ENCODE results near the gene ACTL10. TPM values are rescaled to one million over a fixed set of nuclear protein-coding genes. Genes with fewer than 3 reads are reported as not detected.
A peak's percentile ranks its signal among the peaks of the same experiment; 100 is the strongest.

ACTL10 gene
- total and polyA plus RNA-seq, 2 of the 13 experiments (the other 11 are each of a cell fraction or from before 2014, with no cell fraction given): not detected

- TF ChIP-seq NFE2 (CRISPR knock-in tag; IDR thresholded peaks at IDR 0.05): no peak
- TF ChIP-seq, protein P1, sequence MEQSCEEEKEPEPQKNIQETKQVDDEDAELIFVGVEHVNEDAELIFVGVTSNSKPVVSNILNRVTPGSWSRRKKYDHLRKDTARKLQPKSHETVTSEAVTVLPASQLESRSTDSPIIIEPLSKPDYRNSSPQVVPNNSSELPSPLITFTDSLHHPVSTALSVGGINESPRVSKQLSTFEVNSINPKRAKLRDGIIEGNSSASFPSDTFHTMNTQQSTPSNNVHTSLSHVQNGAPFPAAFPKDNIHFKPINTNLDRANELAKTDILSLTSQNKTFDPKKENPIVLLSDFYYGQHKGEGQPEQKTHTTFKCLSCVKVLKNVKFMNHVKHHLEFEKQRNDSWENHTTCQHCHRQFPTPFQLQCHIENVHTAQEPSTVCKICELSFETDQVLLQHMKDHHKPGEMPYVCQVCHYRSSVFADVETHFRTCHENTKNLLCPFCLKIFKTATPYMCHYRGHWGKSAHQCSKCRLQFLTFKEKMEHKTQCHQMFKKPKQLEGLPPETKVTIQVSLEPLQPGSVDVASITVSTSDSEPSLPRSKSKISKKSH (CRISPR knock-in tag; IDR thresholded peaks at IDR 0.05; ENCODE audit: borderline replicate concordance): no peak
- TF ChIP-seq ZNF225 (CRISPR knock-in tag; IDR thresholded peaks at IDR 0.05): no peak
- 0 out of 2 replicates have a peak, but pooled peaks have one; percentile 41 for TF ChIP-seq BRF2 (CRISPR knock-in tag; IDR thresholded peaks at IDR 0.05)
- no peak for TF ChIP-seq ZBTB1 (CRISPR knock-in tag; IDR thresholded peaks at IDR 0.05; ENCODE audit: borderline replicate concordance)
- no peak for TF ChIP-seq ZBTB3 (CRISPR knock-in tag; IDR thresholded peaks at IDR 0.05; ENCODE audit: borderline replicate concordance, low read depth)
- TF ChIP-seq ZKSCAN8 (CRISPR knock-in tag; IDR thresholded peaks at IDR 0.05; ENCODE audit: borderline replicate concordance): no peak
- TF ChIP-seq, protein P2, sequence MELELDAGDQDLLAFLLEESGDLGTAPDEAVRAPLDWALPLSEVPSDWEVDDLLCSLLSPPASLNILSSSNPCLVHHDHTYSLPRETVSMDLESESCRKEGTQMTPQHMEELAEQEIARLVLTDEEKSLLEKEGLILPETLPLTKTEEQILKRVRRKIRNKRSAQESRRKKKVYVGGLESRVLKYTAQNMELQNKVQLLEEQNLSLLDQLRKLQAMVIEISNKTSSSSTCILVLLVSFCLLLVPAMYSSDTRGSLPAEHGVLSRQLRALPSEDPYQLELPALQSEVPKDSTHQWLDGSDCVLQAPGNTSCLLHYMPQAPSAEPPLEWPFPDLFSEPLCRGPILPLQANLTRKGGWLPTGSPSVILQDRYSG (CRISPR knock-in tag; IDR thresholded peaks at IDR 0.05): no peak
- TF ChIP-seq ZNF207 (IDR thresholded peaks at IDR 0.05; ENCODE audit: borderline replicate concordance): no peak
- no peak for TF ChIP-seq RARG (CRISPR knock-in tag; IDR thresholded peaks at IDR 0.05; ENCODE audit: low read depth)
- TF ChIP-seq ZNF350 (CRISPR knock-in tag; IDR thresholded peaks at IDR 0.05; ENCODE audit: borderline replicate concordance, low read depth): no peak; the same call in 1 of the 2 replicates
- TF ChIP-seq JUN (CRISPR knock-in tag; IDR thresholded peaks at IDR 0.05): no peak
- no peak for TF ChIP-seq U2AF1 (optimal IDR thresholded peaks at IDR 0.05; ENCODE audit: low read depth, low read length)
- TF ChIP-seq, protein P3, sequence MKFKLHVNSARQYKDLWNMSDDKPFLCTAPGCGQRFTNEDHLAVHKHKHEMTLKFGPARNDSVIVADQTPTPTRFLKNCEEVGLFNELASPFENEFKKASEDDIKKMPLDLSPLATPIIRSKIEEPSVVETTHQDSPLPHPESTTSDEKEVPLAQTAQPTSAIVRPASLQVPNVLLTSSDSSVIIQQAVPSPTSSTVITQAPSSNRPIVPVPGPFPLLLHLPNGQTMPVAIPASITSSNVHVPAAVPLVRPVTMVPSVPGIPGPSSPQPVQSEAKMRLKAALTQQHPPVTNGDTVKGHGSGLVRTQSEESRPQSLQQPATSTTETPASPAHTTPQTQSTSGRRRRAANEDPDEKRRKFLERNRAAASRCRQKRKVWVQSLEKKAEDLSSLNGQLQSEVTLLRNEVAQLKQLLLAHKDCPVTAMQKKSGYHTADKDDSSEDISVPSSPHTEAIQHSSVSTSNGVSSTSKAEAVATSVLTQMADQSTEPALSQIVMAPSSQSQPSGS (CRISPR knock-in tag; IDR thresholded peaks at IDR 0.05): no peak
- peak; percentile 42; the same call in 1 of the 2 replicates for TF ChIP-seq HOXD1 (CRISPR knock-in tag; IDR thresholded peaks at IDR 0.05)
- TF ChIP-seq RCOR2 (CRISPR knock-in tag; IDR thresholded peaks at IDR 0.05): peak; percentile 88
- TF ChIP-seq, protein P4, sequence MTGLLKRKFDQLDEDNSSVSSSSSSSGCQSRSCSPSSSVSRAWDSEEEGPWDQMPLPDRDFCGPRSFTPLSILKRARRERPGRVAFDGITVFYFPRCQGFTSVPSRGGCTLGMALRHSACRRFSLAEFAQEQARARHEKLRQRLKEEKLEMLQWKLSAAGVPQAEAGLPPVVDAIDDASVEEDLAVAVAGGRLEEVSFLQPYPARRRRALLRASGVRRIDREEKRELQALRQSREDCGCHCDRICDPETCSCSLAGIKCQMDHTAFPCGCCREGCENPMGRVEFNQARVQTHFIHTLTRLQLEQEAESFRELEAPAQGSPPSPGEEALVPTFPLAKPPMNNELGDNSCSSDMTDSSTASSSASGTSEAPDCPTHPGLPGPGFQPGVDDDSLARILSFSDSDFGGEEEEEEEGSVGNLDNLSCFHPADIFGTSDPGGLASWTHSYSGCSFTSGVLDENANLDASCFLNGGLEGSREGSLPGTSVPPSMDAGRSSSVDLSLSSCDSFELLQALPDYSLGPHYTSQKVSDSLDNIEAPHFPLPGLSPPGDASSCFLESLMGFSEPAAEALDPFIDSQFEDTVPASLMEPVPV (CRISPR knock-in tag; IDR thresholded peaks at IDR 0.05): peak; percentile 52; the same call in 1 of the 2 replicates
- TF ChIP-seq MEF2D (CRISPR knock-in tag; IDR thresholded peaks at IDR 0.05): no peak; the same call in 1 of the 2 replicates
- TF ChIP-seq ARHGAP35 (CRISPR knock-in tag; IDR thresholded peaks at IDR 0.05; ENCODE audit: borderline replicate concordance): no peak
- 0 out of 2 replicates have a peak, but pooled peaks have one; percentile 28 for TF ChIP-seq ETV6 (CRISPR knock-in tag; conservative IDR thresholded peaks at IDR 0.05)
- no peak for TF ChIP-seq KDM2A (CRISPR knock-in tag; IDR thresholded peaks at IDR 0.05; ENCODE audit: borderline replicate concordance, low read depth)
- TF ChIP-seq TGIF2 (CRISPR knock-in tag; IDR thresholded peaks at IDR 0.05): no peak
Measured at GRCh38 chr20:33688938-33689424, 22.2 kb downstream of the ACTL10 start (continued).
